Measurements from ENCODE around the gene RAP1GAP2.

RAP1GAP2 gene

DNA sequence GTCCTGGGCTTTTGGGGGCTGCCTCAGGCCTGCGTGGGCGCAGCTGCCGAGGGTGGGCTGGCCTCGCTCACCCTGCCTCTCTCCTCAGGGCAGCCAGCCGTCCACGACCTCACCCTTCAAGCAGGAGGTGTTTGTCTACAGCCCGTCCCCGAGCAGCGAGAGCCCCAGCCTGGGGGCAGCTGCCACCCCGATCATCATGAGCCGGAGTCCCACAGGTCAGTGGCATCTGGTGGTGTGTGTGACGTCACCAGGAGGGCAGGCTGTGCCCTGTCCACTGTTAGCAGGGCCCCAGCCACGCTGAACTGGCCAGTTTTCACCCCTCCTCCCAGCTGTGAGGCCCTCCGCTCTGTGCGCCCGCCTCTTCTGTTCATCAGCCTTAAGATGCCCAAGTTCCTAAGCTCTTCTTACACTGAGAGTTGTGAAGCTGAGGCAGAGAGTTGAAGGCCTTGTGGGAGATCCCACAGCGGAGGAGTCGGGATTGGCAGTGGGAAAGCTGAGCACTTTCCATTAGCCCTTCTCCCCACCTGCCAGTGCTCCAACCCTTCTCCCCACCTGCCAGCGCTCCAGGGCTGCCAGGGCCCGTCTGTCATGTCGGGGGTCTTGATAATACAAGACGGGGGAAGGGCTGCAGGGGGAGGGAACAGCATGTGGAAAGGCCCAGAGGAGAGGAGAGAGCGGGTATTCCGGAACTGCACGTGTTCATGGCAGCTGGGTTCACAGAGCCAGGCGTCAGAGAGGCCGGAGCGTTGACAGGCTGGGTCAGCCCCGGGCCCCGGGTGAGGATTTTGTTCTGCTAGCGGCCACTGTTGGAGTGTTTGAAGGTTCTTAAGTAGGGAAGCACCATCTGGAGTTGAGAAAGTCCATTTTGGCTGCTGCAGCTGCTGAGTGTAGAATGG lies 230.9 kb downstream of the RAP1GAP2 start:
- POLR2A ChIA-PET: no interaction called here
- H3K36me3 ChIP-seq (ENCODE audit: control insufficient read depth in 2 of 2, insufficient read depth in 1 of 2, low read length in 2 of 2): peaks cover 6 to 41% of the 10 kb centered on the region in 2 experiments; a peak in 2 of 3 replicates
- no peak overlapping the region for H3K27ac ChIP-seq (ENCODE audit: extremely low read depth, low read depth, low read length)

DNA sequence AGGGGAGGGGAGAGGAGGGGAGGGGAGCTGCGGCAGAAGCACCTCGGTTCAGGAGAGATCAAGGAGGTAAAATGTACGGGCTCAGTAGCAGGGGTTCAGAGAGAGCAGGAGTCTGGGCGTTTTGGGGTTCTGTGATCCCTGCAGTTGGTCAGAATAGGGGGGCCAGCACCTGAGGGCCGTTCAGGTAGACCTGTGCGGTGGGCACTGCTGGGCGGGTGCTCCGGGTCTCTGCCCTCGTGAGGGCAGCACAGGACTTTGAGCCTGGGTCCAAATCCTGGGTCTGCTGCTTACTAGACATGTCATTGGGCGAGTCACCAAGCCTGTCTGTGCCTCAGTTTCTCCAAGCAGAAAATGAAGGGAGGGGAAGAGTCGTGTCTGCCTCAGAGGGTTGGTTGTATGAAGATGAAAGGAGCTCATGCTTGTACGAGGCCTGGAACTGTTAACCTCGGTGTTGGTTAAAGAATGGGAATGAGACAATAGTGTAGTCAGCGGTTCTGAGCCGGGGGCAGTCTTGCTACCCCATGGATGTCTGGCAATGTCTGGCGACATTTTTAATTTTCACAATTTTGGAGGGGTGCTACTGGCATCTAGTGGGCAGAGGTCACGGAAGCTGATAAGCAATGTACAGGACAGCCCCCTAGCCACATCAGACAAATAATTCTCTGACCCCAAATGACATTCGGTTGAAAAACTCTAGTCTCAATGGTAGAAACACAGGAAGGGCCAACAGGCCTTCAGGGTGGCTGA lies 231.7 kb downstream of the RAP1GAP2 start:
- H3K36me3 ChIP-seq (ENCODE audit: control insufficient read depth in 2 of 2, insufficient read depth in 1 of 2, low read length in 2 of 2): peaks cover 0 to 38% of the 10 kb centered on the region in 2 experiments; a peak in 1 of 3 replicates
- ChIA-PET POLR2A (no interaction called here), CTCF (interaction anchor here (0.6 kb wide), 1 partner anchor 115 kb away, joined by 3 read pairs; no protein-coding TSS in a partner anchor)
- no peak overlapping the region for H3K4me3 ChIP-seq (ENCODE audit: low read depth, low read length)
- H3K4me1 ChIP-seq (ENCODE audit: control insufficient read depth, insufficient read depth, low read length): no peaks in the 10 kb centered on the region
- H3K27ac ChIP-seq (ENCODE audit: extremely low read depth, low read depth, low read length): no peak overlapping the region
- H3K9me3 ChIP-seq (ENCODE audit: control insufficient read depth, insufficient read depth, low read depth, low read length): no peaks in the 10 kb centered on the region; the same call in none of the 2 replicates
- TF ChIP-seq ZEB2 (tag by site-specific recombination; IDR thresholded peaks at IDR 0.05) (no peak), ZNF76 (tag by site-specific recombination; IDR thresholded peaks at IDR 0.05; ENCODE audit: borderline replicate concordance, low read depth) (no peak), ZNF391 (tag by site-specific recombination; IDR thresholded peaks at IDR 0.05; ENCODE audit: borderline replicate concordance, low read depth) (no peak), KLF10 (tag by site-specific recombination; IDR thresholded peaks at IDR 0.05) (no peak)
- TF ChIP-seq, protein P1, sequence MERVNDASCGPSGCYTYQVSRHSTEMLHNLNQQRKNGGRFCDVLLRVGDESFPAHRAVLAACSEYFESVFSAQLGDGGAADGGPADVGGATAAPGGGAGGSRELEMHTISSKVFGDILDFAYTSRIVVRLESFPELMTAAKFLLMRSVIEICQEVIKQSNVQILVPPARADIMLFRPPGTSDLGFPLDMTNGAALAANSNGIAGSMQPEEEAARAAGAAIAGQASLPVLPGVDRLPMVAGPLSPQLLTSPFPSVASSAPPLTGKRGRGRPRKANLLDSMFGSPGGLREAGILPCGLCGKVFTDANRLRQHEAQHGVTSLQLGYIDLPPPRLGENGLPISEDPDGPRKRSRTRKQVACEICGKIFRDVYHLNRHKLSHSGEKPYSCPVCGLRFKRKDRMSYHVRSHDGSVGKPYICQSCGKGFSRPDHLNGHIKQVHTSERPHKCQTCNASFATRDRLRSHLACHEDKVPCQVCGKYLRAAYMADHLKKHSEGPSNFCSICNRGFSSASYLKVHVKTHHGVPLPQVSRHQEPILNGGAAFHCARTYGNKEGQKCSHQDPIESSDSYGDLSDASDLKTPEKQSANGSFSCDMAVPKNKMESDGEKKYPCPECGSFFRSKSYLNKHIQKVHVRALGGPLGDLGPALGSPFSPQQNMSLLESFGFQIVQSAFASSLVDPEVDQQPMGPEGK (tag by site-specific recombination; IDR thresholded peaks at IDR 0.05): no peak
- TF ChIP-seq, protein P2, sequence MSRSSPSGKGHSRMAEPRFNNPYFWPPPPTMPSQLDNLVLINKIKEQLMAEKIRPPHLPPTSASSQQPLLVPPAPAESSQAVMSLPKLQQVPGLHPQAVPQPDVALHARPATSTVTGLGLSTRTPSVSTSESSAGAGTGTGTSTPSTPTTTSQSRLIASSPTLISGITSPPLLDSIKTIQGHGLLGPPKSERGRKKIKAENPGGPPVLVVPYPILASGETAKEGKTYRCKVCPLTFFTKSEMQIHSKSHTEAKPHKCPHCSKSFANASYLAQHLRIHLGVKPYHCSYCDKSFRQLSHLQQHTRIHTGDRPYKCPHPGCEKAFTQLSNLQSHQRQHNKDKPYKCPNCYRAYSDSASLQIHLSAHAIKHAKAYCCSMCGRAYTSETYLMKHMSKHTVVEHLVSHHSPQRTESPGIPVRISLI (tag by site-specific recombination; IDR thresholded peaks at IDR 0.05): no peak
- TF ChIP-seq, protein P3, sequence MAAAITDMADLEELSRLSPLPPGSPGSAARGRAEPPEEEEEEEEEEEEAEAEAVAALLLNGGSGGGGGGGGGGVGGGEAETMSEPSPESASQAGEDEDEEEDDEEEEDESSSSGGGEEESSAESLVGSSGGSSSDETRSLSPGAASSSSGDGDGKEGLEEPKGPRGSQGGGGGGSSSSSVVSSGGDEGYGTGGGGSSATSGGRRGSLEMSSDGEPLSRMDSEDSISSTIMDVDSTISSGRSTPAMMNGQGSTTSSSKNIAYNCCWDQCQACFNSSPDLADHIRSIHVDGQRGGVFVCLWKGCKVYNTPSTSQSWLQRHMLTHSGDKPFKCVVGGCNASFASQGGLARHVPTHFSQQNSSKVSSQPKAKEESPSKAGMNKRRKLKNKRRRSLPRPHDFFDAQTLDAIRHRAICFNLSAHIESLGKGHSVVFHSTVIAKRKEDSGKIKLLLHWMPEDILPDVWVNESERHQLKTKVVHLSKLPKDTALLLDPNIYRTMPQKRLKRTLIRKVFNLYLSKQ (tag by site-specific recombination; IDR thresholded peaks at IDR 0.05; ENCODE audit: borderline replicate concordance): no peak
- TF ChIP-seq, protein P4, sequence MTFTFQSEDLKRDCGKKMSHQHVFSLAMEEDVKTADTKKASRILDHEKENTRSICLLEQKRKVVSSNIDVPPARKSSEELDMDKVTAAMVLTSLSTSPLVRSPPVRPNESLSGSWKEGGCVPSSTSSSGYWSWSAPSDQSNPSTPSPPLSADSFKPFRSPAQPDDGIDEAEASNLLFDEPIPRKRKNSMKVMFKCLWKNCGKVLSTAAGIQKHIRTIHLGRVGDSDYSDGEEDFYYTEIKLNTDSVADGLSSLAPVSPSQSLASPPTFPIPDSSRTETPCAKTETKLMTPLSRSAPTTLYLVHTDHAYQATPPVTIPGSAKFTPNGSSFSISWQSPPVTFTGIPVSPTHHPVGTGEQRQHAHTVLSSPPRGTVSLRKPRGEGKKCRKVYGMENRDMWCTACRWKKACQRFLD (tag by site-specific recombination; IDR thresholded peaks at IDR 0.05): no peak

More for the DNA sequence above, 230.9 kb downstream of the RAP1GAP2 start:
- Histone ChIP-seq H3K4me3 (ENCODE audit: low read depth, low read length) (no peak overlapping the region), H3K9me3 (ENCODE audit: control insufficient read depth, insufficient read depth, low read depth, low read length) (no peaks in the 10 kb centered on the region; the same call in none of the 2 replicates), H3K4me1 (ENCODE audit: control insufficient read depth, insufficient read depth, low read length) (no peaks in the 10 kb centered on the region)
- CTCF ChIA-PET: interaction anchor here (1.2 kb wide), 1 partner anchor 14 kb away, joined by 3 read pairs; no protein-coding TSS in a partner anchor
- TF ChIP-seq ZNF792 (tag by site-specific recombination; IDR thresholded peaks at IDR 0.05) (no peak), ZFHX2 (tag by site-specific recombination; conservative IDR thresholded peaks at IDR 0.05) (no peak), ZNF169 (tag by site-specific recombination; IDR thresholded peaks at IDR 0.05) (no peak), ZNF558 (tag by site-specific recombination; IDR thresholded peaks at IDR 0.05) (no peak), ZNF624 (tag by site-specific recombination; IDR thresholded peaks at IDR 0.05) (no peak), ZBTB20 (tag by site-specific recombination; IDR thresholded peaks at IDR 0.05) (no peak), ZNF311 (tag by site-specific recombination; IDR thresholded peaks at IDR 0.05; ENCODE audit: borderline replicate concordance) (no peak)
